Caco-2 (cell line): ENCODE measurements around the gene MOV10. TPM values are rescaled to one million over a fixed set of nuclear protein-coding genes. Genes with fewer than 3 reads are reported as not detected.

Experiments
- Bru-seq: library from RNA; stranded (reverse); fragments of 400-500 nt; gene quantifications from one replicate; lab custom pipeline; 2021; lab: Mats Ljungman, UMichigan
- BruChase-seq, 2 experiments: library from RNA; stranded (reverse); fragments of 400-500 nt; gene quantifications; one replicate each; lab custom pipeline; 2021; lab: Mats Ljungman, UMichigan
- BruUV-seq: library from RNA; stranded (reverse); fragments of 400-500 nt; replicated peaks from 2 replicates; lab custom pipeline; 2021; lab: Mats Ljungman, UMichigan
- CTCF ChIA-PET: fragments of 300-600 bp; sonication (Branson Sonifier 250); formaldehyde crosslinking; loops from one replicate; lab custom pipeline; 2022; ENCODE audit warnings: antibody characterized with exemption; lab: Charles Lee
- POLR2A ChIA-PET: fragments of 300-600 bp; sonication (Branson Sonifier 250); formaldehyde crosslinking; loops from one replicate; lab custom pipeline; 2022; ENCODE audit warnings: antibody characterized with exemption; lab: Charles Lee
- DNase-seq, 2 experiments: peaks; one replicate each; pipeline versions ENCODE4 v3.0.0 to v3.0.0-alpha.2; 2020 to 2022
- H3K27me3 ChIP-seq: replicated peaks from 2 replicates; pipeline ENCODE4 v1.6.0; 2011; ENCODE audit warnings: low read length; ENCODE audit not compliant: control insufficient read depth, insufficient read depth
- H3K36me3 ChIP-seq: 2 replicates; pipeline ENCODE4 v1.5.1; 2011; ENCODE audit warnings: low read length; ENCODE audit not compliant: control insufficient read depth, insufficient read depth
- H3K4me1 ChIP-seq: fragments of 250-450 bp; sonication (Bioruptor Pico); 2 replicates; pipeline ENCODE4 v1.5.1; 2020; ENCODE audit warnings: mild to moderate bottlenecking
- H3K4me3 ChIP-seq: 2 replicates; pipeline ENCODE4 v1.5.1; 2011; ENCODE audit warnings: low read depth, mild to moderate bottlenecking, control low read depth, low read length
- H3K9me3 ChIP-seq: fragments of 250-450 bp; sonication (Bioruptor Pico); 2 replicates; pipeline ENCODE4 v1.5.1; 2020; ENCODE audit warnings: mild to moderate bottlenecking, moderate library complexity
- H3K27ac Mint-ChIP-seq: one replicate; pipeline ENCODE4 v1.8.0; 2022; ENCODE audit warnings: mixed read lengths; ENCODE audit not compliant: unreplicated experiment
- H3K27me3 Mint-ChIP-seq: one replicate; pipeline ENCODE4 v1.8.0; 2022; ENCODE audit warnings: mixed read lengths; ENCODE audit not compliant: insufficient read depth, unreplicated experiment
- H3K36me3 Mint-ChIP-seq: one replicate; pipeline ENCODE4 v1.8.0; 2022; ENCODE audit warnings: mild to moderate bottlenecking, mixed read lengths; ENCODE audit not compliant: insufficient read depth, unreplicated experiment
- H3K4me1 Mint-ChIP-seq: one replicate; pipeline ENCODE4 v1.8.0; 2022; ENCODE audit warnings: low read depth, mixed read lengths; ENCODE audit not compliant: unreplicated experiment
- H3K4me3 Mint-ChIP-seq: one replicate; pipeline ENCODE4 v1.8.0; 2022; ENCODE audit warnings: mild to moderate bottlenecking, moderate library complexity, mixed read lengths; ENCODE audit not compliant: unreplicated experiment
- H3K9me3 Mint-ChIP-seq: one replicate; pipeline ENCODE4 v1.8.0; 2022; ENCODE audit warnings: mixed read lengths; ENCODE audit not compliant: unreplicated experiment
- intact Hi-C: fragments of 100-400 bp; cut with micrococcal nuclease; formaldehyde crosslinking; loops from one replicate; pipeline ENCODE4 v1.10.0; 2022; ENCODE audit not compliant: unreplicated experiment
- long read RNA-seq: library from polyadenylated mRNA; stranded (forward); transcript quantifications from one replicate; pipeline ENCODE4 v2.0.0, GENCODE V29; 2022
- total RNA-seq: library from RNA; stranded (reverse); gene quantifications from 2 replicates; pipeline ENCODE4 v1.2.3, GENCODE V29; 2022
- TF ChIP-seq, protein P1 (sequence below), 2 experiments: fragments of 200-600 bp in 1 of 2; IDR thresholded peaks; 1 replicate in 1 of 2; 2 replicates in 1 of 2; pipeline versions ENCODE4 v1.5.1 to v1.8.0; 2011 to 2022; ENCODE audit warnings: antibody characterized with exemption in 1 of 2, control low read depth in 1 of 2, inconsistent platforms in 1 of 2, low read depth in 1 of 2, low read length in 1 of 2, mild to moderate bottlenecking in 1 of 2, moderate library complexity in 1 of 2; ENCODE audit not compliant: insufficient read depth in 1 of 2, severe bottlenecking in 1 of 2, unreplicated experiment in 1 of 2

The MOV10 gene
- total RNA-seq (89.8 and 102 TPM in 2 replicates), Bru-seq, nascent RNA (percentile 76 among the genes with signal in this experiment), BruChase-seq, experiment 1, labeled RNA remaining after a 2-hour chase (percentile 80 among the genes with signal in this experiment), BruChase-seq, experiment 2, labeled RNA remaining after a 6-hour chase (percentile 83 among the genes with signal in this experiment)
- long read RNA-seq, transcript MOV10-203 (21 exons, 3,552 nt): major isoform, 29 of 108 reads
- long read RNA-seq, transcript MOV10-201 (20 exons, 3,383 nt): minor isoform, 26 of 108 reads
- long read RNA-seq, partial matches to known transcripts: 28 of 108 reads
- long read RNA-seq, other reads (novel, unspliced or antisense): 19 of 108 reads

DNA sequence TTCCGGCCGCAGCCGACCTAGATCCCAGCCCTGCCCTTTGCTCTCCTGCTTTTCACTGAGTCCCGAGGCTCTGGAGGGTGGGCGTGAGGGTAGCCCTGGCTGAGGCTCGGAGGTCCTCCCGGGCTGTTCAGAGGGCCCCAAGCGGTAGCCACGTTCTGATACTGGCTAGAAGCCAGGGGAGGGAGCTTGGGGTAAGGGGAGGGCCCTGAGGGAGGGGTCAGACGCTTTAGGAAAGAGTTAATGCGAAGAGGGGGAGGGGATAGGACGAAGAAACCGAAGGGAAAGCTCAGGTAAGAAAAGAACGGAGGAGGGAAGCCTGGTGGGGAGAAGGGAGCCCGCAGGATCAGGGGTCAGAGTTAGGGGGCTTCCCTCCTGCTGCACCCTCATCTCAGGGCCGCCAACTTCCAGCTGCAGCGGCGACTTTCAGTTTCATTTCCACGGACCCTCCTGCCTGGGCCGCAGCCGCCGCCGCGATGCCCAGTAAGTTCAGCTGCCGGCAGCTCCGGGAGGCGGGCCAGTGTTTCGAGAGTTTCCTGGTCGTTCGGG is at the start of gene MOV10:
Gene MOV10, plus strand, starts transcription at position 220 of the 546 bp plus-strand sequence. Its CDS starts 254 bp downstream, at position 474.
- no peaks in the 10 kb centered on the region for H3K9me3 Mint-ChIP-seq
- intact Hi-C loops: loop anchor here (1.0 to 5.0 kb wide), 3 partner anchors 24 to 57 kb away; partner anchors contain the start of genes CAPZA1, RHOC and ST7L
- POLR2A ChIA-PET: interaction anchor here (0.7 to 1.7 kb wide), 3 partner anchors 24 to 41 kb away, joined by 3 to 27 read pairs (median 6); partner anchors contain the start of gene PPM1J

GRCh38 chr1:112625696-112626095 is 48.8 kb upstream of the MOV10 start:
- H3K4me3 Mint-ChIP-seq: no peak overlapping the region
- no peak overlapping the region for H3K27ac Mint-ChIP-seq

More for the DNA sequence above, at the start of gene MOV10:
- H3K4me1 ChIP-seq: peaks cover 14% of the 10 kb centered on the region
- no peaks in the 10 kb centered on the region for H3K27me3 ChIP-seq
- peak within 1 kb of the TSS; percentile 98 for H3K27ac Mint-ChIP-seq
- H3K4me3 ChIP-seq: peak within 1 kb of the TSS; percentile 53
- H3K27me3 Mint-ChIP-seq: no peaks in the 10 kb centered on the region
- CTCF ChIA-PET: interaction anchor here (0.7 to 2.0 kb wide), 5 partner anchors 10 to 173 kb away, joined by 3 to 24 read pairs (median 7); no protein-coding TSS in a partner anchor
- TF ChIP-seq, protein P1, sequence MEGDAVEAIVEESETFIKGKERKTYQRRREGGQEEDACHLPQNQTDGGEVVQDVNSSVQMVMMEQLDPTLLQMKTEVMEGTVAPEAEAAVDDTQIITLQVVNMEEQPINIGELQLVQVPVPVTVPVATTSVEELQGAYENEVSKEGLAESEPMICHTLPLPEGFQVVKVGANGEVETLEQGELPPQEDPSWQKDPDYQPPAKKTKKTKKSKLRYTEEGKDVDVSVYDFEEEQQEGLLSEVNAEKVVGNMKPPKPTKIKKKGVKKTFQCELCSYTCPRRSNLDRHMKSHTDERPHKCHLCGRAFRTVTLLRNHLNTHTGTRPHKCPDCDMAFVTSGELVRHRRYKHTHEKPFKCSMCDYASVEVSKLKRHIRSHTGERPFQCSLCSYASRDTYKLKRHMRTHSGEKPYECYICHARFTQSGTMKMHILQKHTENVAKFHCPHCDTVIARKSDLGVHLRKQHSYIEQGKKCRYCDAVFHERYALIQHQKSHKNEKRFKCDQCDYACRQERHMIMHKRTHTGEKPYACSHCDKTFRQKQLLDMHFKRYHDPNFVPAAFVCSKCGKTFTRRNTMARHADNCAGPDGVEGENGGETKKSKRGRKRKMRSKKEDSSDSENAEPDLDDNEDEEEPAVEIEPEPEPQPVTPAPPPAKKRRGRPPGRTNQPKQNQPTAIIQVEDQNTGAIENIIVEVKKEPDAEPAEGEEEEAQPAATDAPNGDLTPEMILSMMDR (IDR thresholded peaks at IDR 0.05; ENCODE audit: insufficient read depth in 1 of 2, low read depth in 1 of 2, low read length in 1 of 2, severe bottlenecking in 1 of 2, unreplicated experiment in 1 of 2): no peak
- no TSS peak for BruUV-seq
- H3K9me3 ChIP-seq: no peaks in the 10 kb centered on the region
- H3K36me3 ChIP-seq: no peaks in the 10 kb centered on the region
- peaks cover 44% of the 10 kb centered on the region for H3K36me3 Mint-ChIP-seq
- H3K4me3 Mint-ChIP-seq: peak within 1 kb of the TSS; percentile 88
- H3K4me1 Mint-ChIP-seq: peaks cover 13% of the 10 kb centered on the region
- peak; percentile 68 to 75 for DNase-seq

GRCh38 chr1:112626193-112626592 is 48.3 kb upstream of the MOV10 start:
- Mint-ChIP-seq H3K9me3 (no peaks in the 10 kb centered on the region), H3K4me3 (no peak overlapping the region), H3K36me3 (peaks cover 12% of the 10 kb centered on the region), H3K27ac (no peak overlapping the region), H3K4me1 (peaks cover 14% of the 10 kb centered on the region), H3K27me3 (no peaks in the 10 kb centered on the region)
- DNase-seq: no peak
- intact Hi-C loops: no loop called here
- ChIA-PET CTCF (no interaction called here), POLR2A (no interaction called here)
- Histone ChIP-seq H3K36me3 (no peaks in the 10 kb centered on the region; the same call in 1 of the 2 replicates), H3K27me3 (no peaks in the 10 kb centered on the region), H3K4me3 (no peak overlapping the region), H3K4me1 (no peaks in the 10 kb centered on the region), H3K9me3 (no peaks in the 10 kb centered on the region)
- TF ChIP-seq, protein P1 (IDR thresholded peaks at IDR 0.05; ENCODE audit: insufficient read depth in 1 of 2, low read depth in 1 of 2, low read length in 1 of 2, severe bottlenecking in 1 of 2, unreplicated experiment in 1 of 2): no peak
- no TSS peak for BruUV-seq

More at GRCh38 chr1:112625696-112626095, 48.8 kb upstream of the MOV10 start:
- TF ChIP-seq, protein P1 (IDR thresholded peaks at IDR 0.05; ENCODE audit: insufficient read depth in 1 of 2, low read depth in 1 of 2, low read length in 1 of 2, severe bottlenecking in 1 of 2, unreplicated experiment in 1 of 2): no peak
- no peak for DNase-seq
- Mint-ChIP-seq H3K4me1 (peaks cover 14% of the 10 kb centered on the region), H3K27me3 (no peaks in the 10 kb centered on the region), H3K36me3 (peaks cover 12% of the 10 kb centered on the region), H3K9me3 (no peaks in the 10 kb centered on the region)
- Histone ChIP-seq H3K4me1 (no peaks in the 10 kb centered on the region), H3K36me3 (no peaks in the 10 kb centered on the region; the same call in 1 of the 2 replicates), H3K4me3 (no peak overlapping the region), H3K27me3 (no peaks in the 10 kb centered on the region), H3K9me3 (no peaks in the 10 kb centered on the region)
- POLR2A ChIA-PET: no interaction called here
- no TSS peak for BruUV-seq
- CTCF ChIA-PET: no interaction called here
- intact Hi-C loops: no loop called here
